BJ (cell line): ENCODE data around the gene CCDC91. TPM values are rescaled to one million over a fixed set of nuclear protein-coding genes. Genes with fewer than 3 reads are reported as not detected.

Experiments used
- CTCF ChIA-PET: fragments of 350-600 bp; formaldehyde crosslinking; extraction: SDS; loops from one replicate; lab custom pipeline; 2021; ENCODE audit warnings: antibody characterized with exemption, inconsistent platforms; lab: Yijun Ruan, JAX
- POLR2A ChIA-PET: fragments of 300-600 bp; sonication (Branson Sonifier 250); formaldehyde crosslinking; extraction: SDS; loops from one replicate; lab custom pipeline; 2021; ENCODE audit warnings: antibody characterized with exemption; lab: Charles Lee
- DNase-seq: peaks from one replicate; pipeline ENCODE4 v3.0.0-alpha.2; 2011; ENCODE audit warnings: low read depth
- H3K27me3 ChIP-seq: 2 replicates; pipeline ENCODE4 v1.6.0; 2011; ENCODE audit warnings: low read length; ENCODE audit not compliant: control insufficient read depth, insufficient read depth
- H3K36me3 ChIP-seq: 2 replicates; pipeline ENCODE4 v1.5.1; 2011; ENCODE audit warnings: low read length; ENCODE audit not compliant: control insufficient read depth, insufficient read depth
- H3K4me3 ChIP-seq: 2 replicates; pipeline ENCODE4 v1.5.1; 2011; ENCODE audit warnings: low read depth, mild to moderate bottlenecking, control low read depth, low read length
- polyA plus RNA-seq: library from polyadenylated mRNA; depleted of rRNA; stranded (reverse); fragments of >200 nt; gene quantifications from 2 replicates; pipeline ENCODE4 v1.2.3, GENCODE V29; 2011
- TF ChIP-seq, protein P1 (sequence below): IDR thresholded peaks from 2 replicates; pipeline ENCODE4 v1.5.1; 2011; ENCODE audit warnings: low read depth, mild to moderate bottlenecking, control low read depth, inconsistent platforms, low read length, moderate library complexity; ENCODE audit not compliant: insufficient read depth

The CCDC91 gene
- polyA plus RNA-seq, 1 experiment, result 11.9 TPM

GRCh38 chr12:28308891-28309290 lies 118.6 kb downstream of the CCDC91 start:
- no peaks in the 10 kb centered on the region for H3K36me3 ChIP-seq
- no peaks in the 10 kb centered on the region for H3K27me3 ChIP-seq
- H3K4me3 ChIP-seq, result no peak overlapping the region
- TF ChIP-seq, protein P1, sequence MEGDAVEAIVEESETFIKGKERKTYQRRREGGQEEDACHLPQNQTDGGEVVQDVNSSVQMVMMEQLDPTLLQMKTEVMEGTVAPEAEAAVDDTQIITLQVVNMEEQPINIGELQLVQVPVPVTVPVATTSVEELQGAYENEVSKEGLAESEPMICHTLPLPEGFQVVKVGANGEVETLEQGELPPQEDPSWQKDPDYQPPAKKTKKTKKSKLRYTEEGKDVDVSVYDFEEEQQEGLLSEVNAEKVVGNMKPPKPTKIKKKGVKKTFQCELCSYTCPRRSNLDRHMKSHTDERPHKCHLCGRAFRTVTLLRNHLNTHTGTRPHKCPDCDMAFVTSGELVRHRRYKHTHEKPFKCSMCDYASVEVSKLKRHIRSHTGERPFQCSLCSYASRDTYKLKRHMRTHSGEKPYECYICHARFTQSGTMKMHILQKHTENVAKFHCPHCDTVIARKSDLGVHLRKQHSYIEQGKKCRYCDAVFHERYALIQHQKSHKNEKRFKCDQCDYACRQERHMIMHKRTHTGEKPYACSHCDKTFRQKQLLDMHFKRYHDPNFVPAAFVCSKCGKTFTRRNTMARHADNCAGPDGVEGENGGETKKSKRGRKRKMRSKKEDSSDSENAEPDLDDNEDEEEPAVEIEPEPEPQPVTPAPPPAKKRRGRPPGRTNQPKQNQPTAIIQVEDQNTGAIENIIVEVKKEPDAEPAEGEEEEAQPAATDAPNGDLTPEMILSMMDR, result no peak
- ChIA-PET POLR2A (no interaction called here), CTCF (no interaction called here)
- no peak for DNase-seq

DNA sequence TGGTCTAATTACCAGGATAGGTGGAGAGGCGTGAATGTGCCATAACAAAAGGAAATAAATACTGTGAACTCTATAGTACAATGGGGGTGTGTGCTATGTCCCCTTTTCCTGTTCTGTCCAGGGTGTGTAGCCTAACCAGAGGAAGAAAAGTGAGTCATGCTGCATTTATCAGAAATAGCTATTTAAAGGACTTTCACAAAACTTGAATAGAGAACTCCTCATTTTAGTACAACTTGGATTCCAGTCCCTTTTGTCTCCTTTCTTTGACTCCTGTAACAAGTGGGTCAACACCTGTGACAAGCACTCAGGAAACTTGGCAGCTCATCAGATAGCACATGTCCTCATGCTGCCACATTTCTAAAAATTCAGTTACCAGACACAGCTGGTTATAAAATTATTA lies 123.4 kb downstream of the CCDC91 start:
- Histone ChIP-seq H3K4me3 (no peak overlapping the region), H3K27me3 (no peaks in the 10 kb centered on the region), H3K36me3 (no peaks in the 10 kb centered on the region)
- DNase-seq, result no peak
- TF ChIP-seq, protein P1, result no peak
- ChIA-PET POLR2A (no interaction called here), CTCF (interaction anchor here (0.7 to 1.0 kb wide), 2 partner anchors 8 to 13 kb away, joined by 3 read pairs; no protein-coding TSS in a partner anchor)

- CTCF ChIA-PET, result no interaction called here
- POLR2A ChIA-PET, result no interaction called here
- Histone ChIP-seq H3K27me3 (no peaks in the 10 kb centered on the region), H3K36me3 (no peaks in the 10 kb centered on the region), H3K4me3 (no peak overlapping the region)
- TF ChIP-seq, protein P1, result no peak
- no peak for DNase-seq
Observed at GRCh38 chr12:28316049-28316448, 125.8 kb downstream of the CCDC91 start.

DNA sequence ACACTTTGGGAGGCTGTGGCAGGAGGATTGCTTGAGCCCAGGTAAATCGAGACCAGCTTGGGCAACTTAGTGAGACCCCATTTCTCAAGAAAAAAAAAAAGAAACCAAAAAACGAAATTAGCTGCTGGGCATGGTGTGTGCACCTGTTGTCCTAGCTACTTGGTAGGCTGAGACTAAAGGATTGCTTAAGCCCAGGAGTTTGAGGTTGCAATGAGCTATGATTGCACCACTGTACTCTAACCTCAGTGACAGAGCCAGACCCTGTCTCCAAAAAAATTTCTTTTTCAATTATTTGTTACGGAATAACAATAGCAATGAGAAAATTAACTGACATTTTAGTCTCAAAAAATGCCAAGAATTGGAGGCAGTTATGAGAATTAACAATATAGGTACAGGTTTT lies 128.0 kb downstream of the CCDC91 start:
- CTCF ChIA-PET, result no interaction called here
- TF ChIP-seq, protein P1, result no peak
- DNase-seq, result no peak
- POLR2A ChIA-PET, result no interaction called here
- H3K27me3 ChIP-seq, result no peaks in the 10 kb centered on the region
- no peaks in the 10 kb centered on the region for H3K36me3 ChIP-seq
- H3K4me3 ChIP-seq, result no peak overlapping the region

DNA sequence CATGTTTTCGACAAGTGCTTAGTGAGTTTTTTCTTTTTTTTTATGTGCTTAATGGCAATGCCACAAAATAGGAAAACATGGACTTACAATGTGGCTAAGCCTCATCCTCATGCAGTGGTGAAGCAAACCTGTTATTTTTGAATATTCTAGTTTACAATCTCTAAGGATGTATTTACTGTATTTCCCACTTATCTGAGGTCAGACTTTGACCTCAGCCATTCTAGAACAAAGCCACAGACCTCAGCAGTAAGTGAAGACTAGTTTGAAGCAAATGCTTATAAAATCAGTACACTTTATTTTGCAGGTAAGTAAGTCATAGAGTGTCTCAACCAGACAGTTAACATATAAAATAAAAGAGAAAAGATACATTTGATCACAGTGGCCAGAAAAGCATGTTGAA lies 130.1 kb downstream of the CCDC91 start:
- Histone ChIP-seq H3K27me3 (no peaks in the 10 kb centered on the region), H3K4me3 (no peak overlapping the region), H3K36me3 (no peaks in the 10 kb centered on the region)
- ChIA-PET CTCF (no interaction called here), POLR2A (no interaction called here)
- DNase-seq, result no peak
- TF ChIP-seq, protein P1, result no peak
